H1 (cell line): Measurements from ENCODE around the gene RPP25. TPM values are rescaled to one million over a fixed set of nuclear protein-coding genes. Genes with fewer than 3 reads are reported as not detected.

Source experiments
- CTCF ChIA-PET: fragments of 300-600 bp; sonication (Branson Sonifier 250); formaldehyde crosslinking; loops from one replicate; lab custom pipeline; 2021; ENCODE audit not compliant: partially characterized antibody; lab: Charles Lee
- POLR2A ChIA-PET: fragments of 300-600 bp; sonication (Branson Sonifier 250); formaldehyde crosslinking; loops from one replicate; lab custom pipeline; 2021; ENCODE audit warnings: inconsistent platforms; ENCODE audit not compliant: partially characterized antibody; lab: Charles Lee
- DNase-seq, 2 experiments: peaks; one replicate each; pipeline versions ENCODE4 v3.0.0 to v3.0.0-alpha.2; 2010 to 2022; ENCODE audit warnings: low spot score in 2 of 2, low read depth in 1 of 2, mixed read lengths in 1 of 2
- FAIRE-seq: peaks from 2 replicates; lab custom pipeline; 2011; peaks lifted over from hg19 to GRCh38; lab: Jason Lieb, UNC
- H2AFZ ChIP-seq: 2 replicates; pipeline ENCODE4 v1.8.1; 2012; ENCODE audit warnings: low read length, inconsistent platforms
- H2AK5ac ChIP-seq: 2 replicates; pipeline ENCODE4 v1.6.1; 2013; ENCODE audit warnings: low read depth, low read length
- H2BK120ac ChIP-seq: replicated peaks from 2 replicates; pipeline ENCODE3; 2013; ENCODE audit warnings: low read depth, low read length, inconsistent platforms
- H2BK12ac ChIP-seq: 2 replicates; pipeline ENCODE4 v1.6.1; 2013; ENCODE audit warnings: low read depth, low read length
- H2BK15ac ChIP-seq: 2 replicates; pipeline ENCODE4 v1.6.1; 2013; ENCODE audit warnings: low read length
- H2BK20ac ChIP-seq: 2 replicates; pipeline ENCODE4 v1.6.1; 2013; ENCODE audit warnings: low read length
- H2BK5ac ChIP-seq: 2 replicates; pipeline ENCODE4 v1.6.1; 2013; ENCODE audit warnings: low read depth, low read length
- H3K14ac ChIP-seq: 2 replicates; pipeline ENCODE4 v1.6.1; 2013; ENCODE audit warnings: inconsistent platforms; ENCODE audit not compliant: insufficient read length
- H3K18ac ChIP-seq: 2 replicates; pipeline ENCODE4 v1.6.1; 2013; ENCODE audit warnings: low read length; ENCODE audit errors: extremely low read depth
- H3K23ac ChIP-seq: 2 replicates; pipeline ENCODE4 v1.6.1; 2013; ENCODE audit warnings: inconsistent platforms; ENCODE audit not compliant: insufficient read length
- H3K23me2 ChIP-seq: 2 replicates; pipeline ENCODE4 v1.6.1; 2013; ENCODE audit warnings: low read depth, low read length
- H3K27ac ChIP-seq: 2 replicates; pipeline ENCODE4 v1.6.1; 2011; ENCODE audit warnings: low read depth, low read length, inconsistent platforms
- H3K27me3 ChIP-seq, 4 experiments: replicated peaks in 1 of 4; 1 replicate in 1 of 4; 2 replicates in 3 of 4; pipeline versions ENCODE4 v1.6.1 to v1.8.1; 2011 to 2013; ENCODE audit warnings: low read length in 3 of 4, mild to moderate bottlenecking in 3 of 4, inconsistent platforms in 2 of 4, mixed read lengths in 2 of 4, moderate library complexity in 1 of 4; ENCODE audit not compliant: control insufficient read depth in 3 of 4, insufficient read depth in 3 of 4; ENCODE audit errors: extremely low read depth in 1 of 4
- H3K36me3 ChIP-seq, 4 experiments: 2 replicates each; pipeline versions ENCODE4 v1.6.1 to v1.8.1; 2011 to 2013; ENCODE audit warnings: mild to moderate bottlenecking in 4 of 4, low read length in 3 of 4, moderate library complexity in 2 of 4, control low read depth in 1 of 4, inconsistent platforms in 1 of 4; ENCODE audit not compliant: insufficient read depth in 4 of 4, control insufficient read depth in 2 of 4
- H3K4ac ChIP-seq: replicated peaks from 2 replicates; pipeline ENCODE3; 2013; ENCODE audit warnings: low read length, low read depth, mixed read lengths, inconsistent platforms; ENCODE audit not compliant: insufficient read length
- H3K4me1 ChIP-seq, 4 experiments: replicated peaks in 1 of 4; 1 replicate in 1 of 4; 2 replicates in 3 of 4; pipeline versions ENCODE4 v1.6.1 to v1.8.1; 2011 to 2013; ENCODE audit warnings: low read length in 3 of 4, inconsistent platforms in 2 of 4, mixed read lengths in 1 of 4; ENCODE audit not compliant: insufficient read depth in 4 of 4, control insufficient read depth in 3 of 4
- H3K4me2 ChIP-seq, 2 experiments: 2 replicates each; pipeline versions ENCODE4 v1.6.1 to v1.8.1; 2011 to 2013; ENCODE audit warnings: low read depth in 2 of 2, low read length in 2 of 2, control low read depth in 1 of 2, inconsistent platforms in 1 of 2, mild to moderate bottlenecking in 1 of 2; ENCODE audit not compliant: insufficient read depth in 1 of 2
- H3K4me3 ChIP-seq, 4 experiments: fragments of 200-600, 300-600 bp in 1 of 4; sonication (generic), shearing (Covaris generic), sonication (Bioruptor Twin) in 1 of 4; 2 replicates each; pipeline versions ENCODE4 v1.5.1 to v1.8.1; 2011 to 2016; ENCODE audit warnings: low read length in 4 of 4, low read depth in 3 of 4, control low read depth in 2 of 4, inconsistent platforms in 2 of 4, mild to moderate bottlenecking in 2 of 4, mixed read lengths in 1 of 4, moderate library complexity in 1 of 4; ENCODE audit not compliant: insufficient read depth in 2 of 4; ENCODE audit errors: extremely low read depth in 1 of 4
- H3K56ac ChIP-seq: replicated peaks from 2 replicates; pipeline ENCODE3; 2013; ENCODE audit warnings: low read depth, mild to moderate bottlenecking, mixed read lengths, low read length, inconsistent platforms; ENCODE audit not compliant: insufficient read length
- H3K79me1 ChIP-seq: 2 replicates; pipeline ENCODE4 v1.6.1; 2013; ENCODE audit warnings: low read depth, low read length, control low read depth
- H3K79me2 ChIP-seq, 2 experiments: 2 replicates each; pipeline versions ENCODE4 v1.6.1 to v1.8.1; 2012 to 2013; ENCODE audit warnings: low read length in 2 of 2, mild to moderate bottlenecking in 2 of 2, inconsistent platforms in 1 of 2; ENCODE audit not compliant: insufficient read depth in 2 of 2, control insufficient read depth in 1 of 2
- H3K9ac ChIP-seq, 4 experiments: replicated peaks in 1 of 4; 1 replicate in 1 of 4; 2 replicates in 3 of 4; pipeline versions ENCODE4 v1.6.1 to v1.8.1; 2011 to 2013; ENCODE audit warnings: low read depth in 3 of 4, low read length in 3 of 4, control low read depth in 2 of 4, mild to moderate bottlenecking in 2 of 4, moderate library complexity in 2 of 4, inconsistent platforms in 1 of 4; ENCODE audit errors: extremely low read depth in 1 of 4
- H3K9me3 ChIP-seq, 2 experiments: 2 replicates each; pipeline versions ENCODE4 v1.6.1 to v1.8.1; 2012 to 2013; ENCODE audit warnings: mild to moderate bottlenecking in 2 of 2, moderate library complexity in 2 of 2, control low read depth in 1 of 2, inconsistent platforms in 1 of 2, low read depth in 1 of 2, low read length in 1 of 2, mixed read lengths in 1 of 2; ENCODE audit not compliant: insufficient read depth in 2 of 2
- H4K20me1 ChIP-seq, 2 experiments: replicated peaks in 1 of 2; 2 replicates each; pipeline versions ENCODE3 to v1.8.1; 2011 to 2013; ENCODE audit warnings: inconsistent platforms in 2 of 2, low read length in 2 of 2, mild to moderate bottlenecking in 1 of 2; ENCODE audit not compliant: insufficient read depth in 2 of 2, control insufficient read depth in 1 of 2
- H4K5ac ChIP-seq: 2 replicates; pipeline ENCODE4 v1.6.1; 2013; ENCODE audit warnings: low read length, low read depth, mixed read lengths, inconsistent platforms; ENCODE audit not compliant: insufficient read length
- H4K8ac ChIP-seq: 2 replicates; pipeline ENCODE4 v1.8.0; 2013; ENCODE audit warnings: mild to moderate bottlenecking, moderate library complexity, low read length, inconsistent platforms; ENCODE audit not compliant: insufficient read depth; ENCODE audit errors: extremely low read depth
- H4K91ac ChIP-seq: replicated peaks from 2 replicates; pipeline ENCODE3; 2013; ENCODE audit warnings: low read length, mixed read lengths, inconsistent platforms; ENCODE audit not compliant: insufficient read length
- BRCA1 ChIP-seq: IDR thresholded peaks from 2 replicates; pipeline ENCODE4 v1.6.1; 2012; ENCODE audit warnings: low read depth, low read length, improper control_type of control experiment
- EZH2 ChIP-seq: fragments of 200-600 bp; sonication (generic); IDR thresholded peaks from 2 replicates; pipeline ENCODE4 v1.7.1; 2012; ENCODE audit warnings: low read depth, mild to moderate bottlenecking, moderate library complexity, low read length, inconsistent platforms; ENCODE audit not compliant: severe bottlenecking
- SP1 ChIP-seq: IDR thresholded peaks from 2 replicates; pipeline ENCODE4 v1.6.1; 2011; ENCODE audit warnings: low read depth, low read length
- SP2 ChIP-seq: IDR thresholded peaks from 2 replicates; pipeline ENCODE4 v1.6.1; 2012; ENCODE audit warnings: mild to moderate bottlenecking, low read length, inconsistent platforms
- WGBS, 2 experiments: shearing (Covaris generic) in 1 of 2; methylation state at CpG; one replicate each; pipeline versions ENCODE4 v1.1.6 to v1.1.7; 2013 to 2015; ENCODE audit warnings: low lambda C conversion rate in 2 of 2, mixed read lengths in 2 of 2, inconsistent platforms in 1 of 2, low coverage in 1 of 2, missing lambda C conversion rate in 1 of 2; ENCODE audit not compliant: insufficient replicate concordance in 2 of 2, insufficient coverage in 1 of 2, insufficient read length in 1 of 2; ENCODE audit errors: extremely low coverage in 1 of 2, missing lambda C conversion rate in 1 of 2; 5-methylcytosine and 5-hydroxymethylcytosine counted together
- polyA plus RNA-seq, 7 experiments: library from polyadenylated mRNA; depleted of rRNA in 3 of 7; stranded (reverse) in 5 of 7; unstranded in 2 of 7; fragments of >200 nt in 5 of 7; fragments of 200-250 nt in 2 of 7; gene quantifications; 1 replicate in 5 of 7; 2 replicates in 1 of 7; 4 replicates in 1 of 7; pipeline versions ENCODE4 v1.2.1 to v1.2.3, GENCODE V29; 2011 to 2013; ENCODE audit warnings: missing spikeins in 2 of 7, mixed read lengths in 2 of 7
- total RNA-seq: library from RNA; stranded (reverse); fragmentation: NEBNext Ultra II Directional; extraction: Animal tissue kit (Norgen Biotek cat#: 25700); gene quantifications from 2 replicates; pipeline ENCODE4 v1.2.1, GENCODE V29; 2021

RPP25 gene
- total and polyA plus RNA-seq, 2 of the 8 experiments (the other 6 are each of a cell fraction or from before 2014, with no cell fraction given) = 17.4 to 19.8 TPM

DNA sequence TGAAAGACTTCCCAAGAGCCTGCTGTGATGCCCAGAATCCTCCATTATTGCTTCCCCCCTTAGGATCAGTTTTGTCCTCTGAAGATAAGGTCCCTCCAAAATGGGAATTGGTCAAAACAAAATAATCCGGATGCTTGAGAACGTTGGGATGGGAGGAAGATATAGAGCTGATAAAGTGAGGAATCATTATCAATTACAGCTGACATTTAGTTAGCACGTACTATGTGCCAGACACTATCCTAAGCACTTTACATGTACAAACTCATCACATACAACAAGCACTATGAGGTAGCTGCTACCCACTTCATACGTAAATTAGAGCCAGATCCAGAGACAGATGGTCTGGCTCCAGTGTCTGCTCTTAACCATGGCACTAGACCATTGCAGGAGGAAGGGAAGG lies 6.6 kb upstream of the RPP25 start:
- H4K8ac ChIP-seq = no peak overlapping the region
- no peak overlapping the region for H3K4ac ChIP-seq
- no peak overlapping the region for H2BK12ac ChIP-seq
- peaks cover 0 to 6% (median 4%) of the 10 kb centered on the region in 4 experiments; a peak in 5 of 7 replicates for H3K4me1 ChIP-seq
- H2BK20ac ChIP-seq = no peak overlapping the region
- WGBS, 2 experiments = 87% methylated on average over 4 of the region's 4 CpGs; no CpG with 5 or more reads in 1 of the 2 experiments
- ChIA-PET CTCF (interaction anchor here (0.5 to 4.8 kb wide), 6 partner anchors 9 to 371 kb away, joined by 3 to 19 read pairs (median 4); no protein-coding TSS in a partner anchor), POLR2A (interaction anchor here (1.0 to 3.5 kb wide), 2 partner anchors 9 to 16 kb away, joined by 4 to 11 read pairs; no protein-coding TSS in a partner anchor)
- H3K27me3 ChIP-seq = peaks cover 3 to 21% (median 10%) of the 10 kb centered on the region in 4 experiments
- no peak overlapping the region for H2BK120ac ChIP-seq
- no peak overlapping the region for H3K4me3 ChIP-seq
- H3K9ac ChIP-seq = no peak overlapping the region
- no peak overlapping the region for H2BK15ac ChIP-seq
- no peak overlapping the region for H3K18ac ChIP-seq
- H2AFZ ChIP-seq = no peak overlapping the region
- no peak overlapping the region for H4K5ac ChIP-seq
- H3K79me1 ChIP-seq = no peaks in the 10 kb centered on the region
- H3K9me3 ChIP-seq = no peaks in the 10 kb centered on the region
- H3K27ac ChIP-seq = no peak overlapping the region
- H3K23me2 ChIP-seq = peaks cover 15% of the 10 kb centered on the region
- no peak overlapping the region for H2AK5ac ChIP-seq
- no peak overlapping the region for H2BK5ac ChIP-seq
- no peaks in the 10 kb centered on the region for H3K36me3 ChIP-seq
- DNase-seq (no peak), FAIRE-seq (no peak)
- no peak overlapping the region for H3K14ac ChIP-seq
- H4K91ac ChIP-seq = no peak overlapping the region
- no peak overlapping the region for H3K23ac ChIP-seq
- H4K20me1 ChIP-seq = no peaks in the 10 kb centered on the region
- no peaks in the 10 kb centered on the region for H3K79me2 ChIP-seq
- no peak overlapping the region for H3K56ac ChIP-seq
- no peak overlapping the region for H3K4me2 ChIP-seq
- TF ChIP-seq SP1 (no peak), BRCA1 (no peak), SP2 (no peak), EZH2 (no peak)
